ENCODE data around the gene C1QL4.

DNA sequence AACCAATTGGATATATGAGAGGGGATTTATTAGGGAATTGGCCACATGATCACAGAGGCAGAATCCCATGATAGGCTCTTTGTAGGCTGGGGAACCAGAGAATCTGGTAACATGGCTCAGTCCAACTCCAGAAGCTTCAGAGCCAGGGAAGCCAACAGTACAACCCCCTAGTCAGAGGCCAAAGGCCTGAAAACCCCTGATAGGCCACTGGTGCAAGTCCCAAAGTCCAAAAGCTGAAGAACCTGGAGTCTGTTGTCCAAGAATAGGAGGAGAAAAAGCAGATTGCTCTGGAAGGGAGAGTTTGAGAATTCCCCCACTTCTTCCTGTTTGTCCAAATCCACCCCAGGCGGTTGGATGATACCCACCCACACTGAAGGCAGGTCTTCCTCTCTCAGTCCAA lies 22.2 kb downstream of the C1QL4 start:
- TF ChIP-seq, protein P1, sequence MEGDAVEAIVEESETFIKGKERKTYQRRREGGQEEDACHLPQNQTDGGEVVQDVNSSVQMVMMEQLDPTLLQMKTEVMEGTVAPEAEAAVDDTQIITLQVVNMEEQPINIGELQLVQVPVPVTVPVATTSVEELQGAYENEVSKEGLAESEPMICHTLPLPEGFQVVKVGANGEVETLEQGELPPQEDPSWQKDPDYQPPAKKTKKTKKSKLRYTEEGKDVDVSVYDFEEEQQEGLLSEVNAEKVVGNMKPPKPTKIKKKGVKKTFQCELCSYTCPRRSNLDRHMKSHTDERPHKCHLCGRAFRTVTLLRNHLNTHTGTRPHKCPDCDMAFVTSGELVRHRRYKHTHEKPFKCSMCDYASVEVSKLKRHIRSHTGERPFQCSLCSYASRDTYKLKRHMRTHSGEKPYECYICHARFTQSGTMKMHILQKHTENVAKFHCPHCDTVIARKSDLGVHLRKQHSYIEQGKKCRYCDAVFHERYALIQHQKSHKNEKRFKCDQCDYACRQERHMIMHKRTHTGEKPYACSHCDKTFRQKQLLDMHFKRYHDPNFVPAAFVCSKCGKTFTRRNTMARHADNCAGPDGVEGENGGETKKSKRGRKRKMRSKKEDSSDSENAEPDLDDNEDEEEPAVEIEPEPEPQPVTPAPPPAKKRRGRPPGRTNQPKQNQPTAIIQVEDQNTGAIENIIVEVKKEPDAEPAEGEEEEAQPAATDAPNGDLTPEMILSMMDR (IDR thresholded peaks at IDR 0.05), result no peak
- TF ChIP-seq POLR2A (IDR thresholded peaks at IDR 0.05), result no peak
